Fibroblast of mammary gland (primary cell): ENCODE results near the gene DYNLRB1.

Experiments used
- DNase-seq: peaks from one replicate; pipeline ENCODE4 v3.0.0-alpha.2; 2010; ENCODE audit warnings: low read depth
- H3K4me3 ChIP-seq: 2 replicates; pipeline ENCODE4 v1.5.1; 2011; ENCODE audit warnings: low read depth, mild to moderate bottlenecking, low read length, moderate library complexity; ENCODE audit not compliant: control insufficient read depth
- CTCF ChIP-seq: conservative IDR thresholded peaks from 2 replicates; pipeline ENCODE4 v1.5.1; 2011; ENCODE audit warnings: low read depth, low read length, inconsistent platforms; ENCODE audit not compliant: control insufficient read depth, insufficient read depth

DYNLRB1 gene

GRCh38 chr20:34524426-34524825, 8.2 kb downstream of the DYNLRB1 start:
- TF ChIP-seq CTCF, result no peak
- no peak for DNase-seq
- H3K4me3 ChIP-seq, result no peak overlapping the region

GRCh38 chr20:34525342-34525708, 9.1 kb downstream of the DYNLRB1 start:
- no peak for TF ChIP-seq CTCF
- DNase-seq, result no peak
- no peak overlapping the region for H3K4me3 ChIP-seq

- H3K4me3 ChIP-seq, result no peak overlapping the region
- no peak for TF ChIP-seq CTCF
- peak; percentile 99 for DNase-seq
Measured at GRCh38 chr20:34525709-34526416, 9.6 kb downstream of the DYNLRB1 start.

GRCh38 chr20:34526466-34526865, 10.2 kb downstream of the DYNLRB1 start:
- no peak overlapping the region for H3K4me3 ChIP-seq
- DNase-seq, result no peak
- TF ChIP-seq CTCF, result no peak

GRCh38 chr20:34527016-34527415, 10.8 kb downstream of the DYNLRB1 start:
- H3K4me3 ChIP-seq, result no peak overlapping the region
- TF ChIP-seq CTCF, result no peak
- no peak for DNase-seq

GRCh38 chr20:34528921-34529297, 12.7 kb downstream of the DYNLRB1 start:
- TF ChIP-seq CTCF, result no peak
- no peak overlapping the region for H3K4me3 ChIP-seq
- DNase-seq, result no peak

GRCh38 chr20:34529742-34530141, 13.5 kb downstream of the DYNLRB1 start:
- no peak for DNase-seq
- no peak overlapping the region for H3K4me3 ChIP-seq
- TF ChIP-seq CTCF, result no peak
